Stimulated activated memory B cell treated with anti-CD40 and anti-IgM and Interleukin-4, amounts not matched to agents 10 μg/mL and 1 μg/mL and 100 μg/mL, for 72 hours (primary cell): ENCODE measurements around the gene MRFAP1L1.
A peak's percentile ranks its signal among the peaks of the same experiment; 100 is the strongest.
"Not testable (repeated sequence)": the region's sequence is repeated elsewhere in the genome, so short reads cannot be mapped to it uniquely, and the experiment has no call there.

Source experiments
- ATAC-seq: fragments of 150-1000 bp; cut with Tn5 transposase; 2 replicates; pipeline ENCODE4 v1.10.0; 2021
- H3K27ac Mint-ChIP-seq: one replicate; pipeline ENCODE4 v1.8.0; 2022; ENCODE audit warnings: mild to moderate bottlenecking, mixed read lengths
- H3K27me3 Mint-ChIP-seq: one replicate; pipeline ENCODE4 v1.8.0; 2022; ENCODE audit warnings: mixed read lengths
- H3K36me3 Mint-ChIP-seq: one replicate; pipeline ENCODE4 v1.8.0; 2022; ENCODE audit warnings: mixed read lengths
- H3K4me1 Mint-ChIP-seq: one replicate; pipeline ENCODE4 v1.8.0; 2022; ENCODE audit warnings: mixed read lengths
- H3K4me3 Mint-ChIP-seq: one replicate; pipeline ENCODE4 v1.8.0; 2022; ENCODE audit warnings: mild to moderate bottlenecking, moderate library complexity, mixed read lengths
- H3K9me3 Mint-ChIP-seq: one replicate; pipeline ENCODE4 v1.8.0; 2022; ENCODE audit warnings: mixed read lengths

Gene MRFAP1L1

GRCh38 chr4:6709230-6710114 is at the start of gene MRFAP1L1:
MRFAP1L1 (minus strand) TSS chr4:6709865; CDS start chr4:6709629, 236 bp downstream.
- H3K27me3 Mint-ChIP-seq = no peaks in the 10 kb centered on the region
- H3K4me3 Mint-ChIP-seq = peak within 1 kb of the TSS; percentile 98
- H3K9me3 Mint-ChIP-seq = no peaks in the 10 kb centered on the region
- H3K4me1 Mint-ChIP-seq = peaks cover 66% of the 10 kb centered on the region
- ATAC-seq = peak; percentile 92
- H3K36me3 Mint-ChIP-seq = peaks cover 46% of the 10 kb centered on the region
- peak within 1 kb of the TSS; percentile 95 for H3K27ac Mint-ChIP-seq

GRCh38 chr4:6758728-6759127 is 49.1 kb upstream of the MRFAP1L1 start:
- Mint-ChIP-seq H3K36me3 (no peaks in the 10 kb centered on the region), H3K9me3 (no peaks in the 10 kb centered on the region), H3K27ac (no peak overlapping the region), H3K4me3 (no peak overlapping the region), H3K4me1 (no peaks in the 10 kb centered on the region), H3K27me3 (peaks cover 24% of the 10 kb centered on the region)
- no peak for ATAC-seq

GRCh38 chr4:6756345-6756744 is 46.7 kb upstream of the MRFAP1L1 start:
- not testable (repeated sequence) for ATAC-seq, H3K4me3 Mint-ChIP-seq, H3K27ac Mint-ChIP-seq, H3K4me1 Mint-ChIP-seq, H3K36me3 Mint-ChIP-seq, H3K9me3 Mint-ChIP-seq
- H3K27me3 Mint-ChIP-seq = peaks cover 12% of the 10 kb centered on the region

- ATAC-seq = no peak
- Mint-ChIP-seq H3K27ac (no peak overlapping the region), H3K4me1 (no peaks in the 10 kb centered on the region), H3K36me3 (no peaks in the 10 kb centered on the region), H3K9me3 (no peaks in the 10 kb centered on the region), H3K4me3 (no peak overlapping the region), H3K27me3 (peaks cover 5% of the 10 kb centered on the region)
Measured at GRCh38 chr4:6755088-6755753, 45.6 kb upstream of the MRFAP1L1 start.

GRCh38 chr4:6754481-6755087 is 44.9 kb upstream of the MRFAP1L1 start:
- no peak overlapping the region for H3K27ac Mint-ChIP-seq
- no peak for ATAC-seq
- no peak overlapping the region for H3K4me3 Mint-ChIP-seq
- H3K27me3 Mint-ChIP-seq = peaks cover 10% of the 10 kb centered on the region
- no peaks in the 10 kb centered on the region for H3K9me3 Mint-ChIP-seq
- H3K4me1 Mint-ChIP-seq = no peaks in the 10 kb centered on the region
- H3K36me3 Mint-ChIP-seq = no peaks in the 10 kb centered on the region

GRCh38 chr4:6753891-6754290 is 44.2 kb upstream of the MRFAP1L1 start:
- Mint-ChIP-seq H3K27me3 (peaks cover 17% of the 10 kb centered on the region), H3K36me3 (no peaks in the 10 kb centered on the region), H3K9me3 (no peaks in the 10 kb centered on the region), H3K4me3 (no peak overlapping the region), H3K27ac (no peak overlapping the region), H3K4me1 (no peaks in the 10 kb centered on the region)
- no peak for ATAC-seq

- Mint-ChIP-seq H3K27me3 (peaks cover 17% of the 10 kb centered on the region), H3K4me1 (no peaks in the 10 kb centered on the region), H3K4me3 (no peak overlapping the region), H3K27ac (no peak overlapping the region), H3K9me3 (no peaks in the 10 kb centered on the region), H3K36me3 (no peaks in the 10 kb centered on the region)
- no peak for ATAC-seq
Measured at GRCh38 chr4:6753103-6753560, 43.5 kb upstream of the MRFAP1L1 start.

- Mint-ChIP-seq H3K27ac (no peak overlapping the region), H3K4me3 (no peak overlapping the region), H3K9me3 (no peaks in the 10 kb centered on the region), H3K27me3 (peaks cover 20% of the 10 kb centered on the region), H3K4me1 (no peaks in the 10 kb centered on the region), H3K36me3 (no peaks in the 10 kb centered on the region)
- no peak for ATAC-seq
Measured at GRCh38 chr4:6752486-6752829, 42.8 kb upstream of the MRFAP1L1 start.

GRCh38 chr4:6751611-6752485 is 42.2 kb upstream of the MRFAP1L1 start:
- no peak for ATAC-seq
- Mint-ChIP-seq H3K4me3 (no peak overlapping the region), H3K4me1 (no peaks in the 10 kb centered on the region), H3K27me3 (peaks cover 26% of the 10 kb centered on the region), H3K27ac (no peak overlapping the region), H3K9me3 (no peaks in the 10 kb centered on the region), H3K36me3 (no peaks in the 10 kb centered on the region)

GRCh38 chr4:6750286-6751221 is 40.9 kb upstream of the MRFAP1L1 start:
- H3K4me3 Mint-ChIP-seq = no peak overlapping the region
- H3K27ac Mint-ChIP-seq = no peak overlapping the region

GRCh38 chr4:6749340-6750171 is 39.9 kb upstream of the MRFAP1L1 start:
- no peaks in the 10 kb centered on the region for H3K36me3 Mint-ChIP-seq
- no peak for ATAC-seq

More at GRCh38 chr4:6750286-6751221, 40.9 kb upstream of the MRFAP1L1 start:
- H3K9me3 Mint-ChIP-seq = no peaks in the 10 kb centered on the region
- ATAC-seq = no peak
- H3K27me3 Mint-ChIP-seq = peaks cover 27% of the 10 kb centered on the region
- H3K4me1 Mint-ChIP-seq = no peaks in the 10 kb centered on the region
- no peaks in the 10 kb centered on the region for H3K36me3 Mint-ChIP-seq

GRCh38 chr4:6748286-6748685 is 38.6 kb upstream of the MRFAP1L1 start:
- Mint-ChIP-seq H3K27ac (no peak overlapping the region), H3K36me3 (no peaks in the 10 kb centered on the region), H3K9me3 (no peaks in the 10 kb centered on the region), H3K27me3 (peaks cover 48% of the 10 kb centered on the region), H3K4me1 (no peaks in the 10 kb centered on the region), H3K4me3 (no peak overlapping the region)
- ATAC-seq = no peak

More at GRCh38 chr4:6749340-6750171, 39.9 kb upstream of the MRFAP1L1 start:
- Mint-ChIP-seq H3K4me3 (no peak overlapping the region), H3K27ac (no peak overlapping the region), H3K27me3 (peaks cover 35% of the 10 kb centered on the region), H3K9me3 (no peaks in the 10 kb centered on the region), H3K4me1 (no peaks in the 10 kb centered on the region)

- H3K4me1 Mint-ChIP-seq = no peaks in the 10 kb centered on the region
- no peaks in the 10 kb centered on the region for H3K36me3 Mint-ChIP-seq
- H3K4me3 Mint-ChIP-seq = no peak overlapping the region
- H3K27ac Mint-ChIP-seq = no peak overlapping the region
- peaks cover 56% of the 10 kb centered on the region for H3K27me3 Mint-ChIP-seq
- no peaks in the 10 kb centered on the region for H3K9me3 Mint-ChIP-seq
- peak; percentile 4 for ATAC-seq
Measured at GRCh38 chr4:6747294-6748051, 37.8 kb upstream of the MRFAP1L1 start.
